HG02642 (cell line): ENCODE measurements around the gene JCAD.

Experiments used
- ATAC-seq: cut with Tn5 transposase; IDR thresholded peaks from one replicate; pipeline ENCODE4 v1.9.1; 2021; ENCODE audit warnings: mild to moderate bottlenecking; ENCODE audit not compliant: unreplicated experiment, poor library complexity

JCAD gene

GRCh38 chr10:30048768-30049517 lies 10.4 kb downstream of the JCAD start:
- no peak for ATAC-seq

- no peak for ATAC-seq
These were observed 11.4 kb downstream of the JCAD start for GRCh38 chr10:30047924-30048531.

DNA sequence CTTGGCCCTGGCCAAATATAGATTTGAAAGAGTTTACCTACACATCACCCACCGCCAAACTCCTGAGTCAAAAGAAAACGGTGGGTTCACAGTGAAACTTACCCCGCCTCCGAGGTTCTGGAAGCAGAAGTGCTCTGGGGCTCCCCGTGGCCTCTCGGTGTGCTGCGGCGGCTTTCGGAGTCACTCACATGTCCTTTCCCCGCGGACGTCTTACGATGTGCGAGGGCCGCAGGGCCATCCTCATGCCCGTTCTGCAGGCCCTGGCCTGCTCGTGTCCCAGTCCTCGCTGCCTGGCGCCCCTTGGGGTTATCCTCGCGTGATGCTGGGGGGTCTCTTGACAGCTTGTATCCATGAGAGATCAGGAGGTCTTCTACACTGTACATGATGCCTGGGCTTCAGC lies 12.0 kb downstream of the JCAD start:
- no peak for ATAC-seq

- no peak for ATAC-seq
These were observed 12.9 kb downstream of the JCAD start for GRCh38 chr10:30046476-30046875.

GRCh38 chr10:30045961-30046360 lies 13.4 kb downstream of the JCAD start:
- no peak for ATAC-seq

GRCh38 chr10:30043476-30044270 lies 15.7 kb downstream of the JCAD start:
- ATAC-seq: no peak

- ATAC-seq: no peak
These were observed 16.6 kb downstream of the JCAD start for GRCh38 chr10:30042820-30043219.

DNA sequence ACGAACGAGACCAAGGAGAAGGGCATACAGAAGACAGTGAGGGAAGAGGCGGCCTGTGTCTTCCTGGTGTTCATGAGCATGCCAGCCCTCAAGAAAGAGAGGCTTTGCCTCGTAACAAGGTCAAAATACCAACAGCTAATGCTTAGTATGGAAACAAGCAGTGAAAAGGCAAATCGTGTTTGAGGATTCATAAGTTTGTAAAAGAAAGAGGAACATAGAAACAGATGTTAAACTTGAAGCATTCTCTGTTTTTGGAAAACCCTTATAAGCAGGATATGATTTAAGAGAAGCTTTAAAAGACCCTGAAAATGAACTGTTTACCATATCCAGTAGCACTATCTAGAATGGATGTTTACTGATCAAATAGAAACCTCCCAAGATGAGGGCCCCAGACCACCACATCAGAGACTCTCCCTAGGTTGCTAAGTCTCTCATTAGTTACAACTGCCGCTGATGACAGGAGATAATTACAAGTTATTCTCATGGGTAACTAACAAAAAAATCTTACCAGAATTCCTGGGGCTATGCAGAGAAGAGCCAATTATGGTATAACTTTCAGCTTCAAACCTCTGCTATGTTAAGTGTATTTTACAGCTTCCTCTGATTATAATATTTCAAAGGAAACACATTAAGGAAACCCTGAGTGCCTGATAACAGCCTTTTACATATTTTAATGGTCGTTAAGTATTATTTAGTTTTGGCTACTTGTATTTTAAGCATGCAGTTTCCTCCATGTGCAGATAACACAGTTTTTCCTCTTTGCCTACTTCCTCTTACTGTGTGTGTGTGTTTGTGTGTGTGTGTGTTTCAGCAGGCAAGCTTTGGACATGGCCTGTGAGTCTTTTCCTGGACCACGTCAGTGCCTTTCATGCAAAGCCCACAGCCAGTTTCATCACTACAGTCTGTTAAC lies 17.9 kb downstream of the JCAD start:
- no peak for ATAC-seq

DNA sequence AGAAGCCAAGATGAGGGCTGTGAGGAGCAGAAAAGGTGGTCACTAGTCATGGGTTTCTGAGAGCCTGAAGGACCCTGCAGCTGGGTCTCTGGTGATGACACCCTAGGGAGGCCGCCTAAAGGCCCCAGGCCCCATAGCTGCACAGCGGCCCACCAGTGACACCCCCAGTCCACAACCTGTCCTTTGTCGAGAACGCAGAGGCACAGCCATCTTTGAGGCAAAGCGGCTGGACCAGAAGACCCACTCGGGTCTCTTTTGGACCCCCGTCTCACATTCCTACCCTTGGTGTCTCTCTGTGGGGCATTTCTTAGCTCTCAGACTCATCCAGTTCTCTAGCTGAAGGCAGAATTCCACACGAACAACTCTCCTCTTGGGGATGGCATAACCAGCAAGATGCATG lies 18.8 kb downstream of the JCAD start:
- no peak for ATAC-seq

DNA sequence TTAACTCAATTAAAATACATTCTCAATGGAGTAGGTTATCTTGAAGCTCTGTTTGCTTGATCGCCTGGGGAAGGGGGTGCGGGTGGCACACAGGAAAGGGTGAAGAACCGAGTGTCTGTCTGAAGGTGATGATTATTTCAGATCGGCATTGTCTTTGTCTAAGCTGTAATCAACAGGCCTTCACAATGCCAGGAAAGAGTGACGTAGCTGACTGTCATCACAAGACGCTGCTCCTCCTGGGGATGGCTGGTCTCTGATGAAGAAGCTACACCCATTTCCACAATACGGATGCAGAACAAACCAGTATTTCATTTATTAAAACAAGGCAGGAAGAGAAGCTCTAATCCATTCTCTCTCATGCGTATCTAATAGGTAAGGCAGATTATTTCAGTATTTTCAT lies 19.4 kb downstream of the JCAD start:
- no peak for ATAC-seq

DNA sequence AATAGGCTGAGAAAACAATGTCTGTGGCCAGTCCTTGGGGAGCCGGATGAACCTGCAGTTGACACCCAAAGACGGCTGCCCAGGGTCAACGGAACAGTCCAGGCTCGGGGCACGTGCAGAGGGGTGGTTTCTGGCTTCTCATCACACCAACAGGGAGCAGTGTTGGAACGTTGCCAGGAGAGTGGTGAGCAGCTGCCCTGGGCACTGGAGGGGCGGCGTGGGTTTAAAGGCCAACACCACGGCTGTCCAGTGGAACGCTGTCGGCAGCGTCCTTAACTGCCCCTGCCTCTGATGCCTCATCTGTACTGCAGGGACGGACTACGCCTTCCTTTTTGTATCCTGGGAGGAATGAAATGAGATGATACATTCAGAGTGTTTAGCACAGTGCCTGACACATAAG lies 19.8 kb downstream of the JCAD start:
- no peak for ATAC-seq

- no peak for ATAC-seq
These were observed 20.4 kb downstream of the JCAD start for GRCh38 chr10:30038781-30039536.

GRCh38 chr10:30037620-30038336 lies 21.6 kb downstream of the JCAD start:
- no peak for ATAC-seq

- ATAC-seq: no peak
These were observed 22.6 kb downstream of the JCAD start for GRCh38 chr10:30036811-30037210.

DNA sequence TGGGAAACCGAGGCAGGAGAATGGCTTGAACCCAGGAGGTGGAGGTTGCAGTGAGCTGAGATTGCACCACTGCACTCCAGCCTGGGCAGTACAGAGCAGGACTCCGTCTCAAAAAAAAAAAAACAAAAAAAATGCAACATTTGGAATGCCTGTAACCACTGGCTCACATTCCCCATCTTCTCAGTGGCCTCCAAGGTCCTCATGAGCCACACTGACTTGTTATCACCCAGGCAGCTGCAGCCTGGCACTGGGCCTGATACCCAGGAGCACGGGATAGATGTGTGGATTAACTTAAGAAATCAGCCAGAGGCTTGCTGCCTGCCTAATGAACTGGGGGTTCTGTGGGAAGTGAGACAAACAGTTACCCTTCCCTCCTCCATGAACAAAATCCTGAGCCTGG lies 23.0 kb downstream of the JCAD start:
- no peak for ATAC-seq

- ATAC-seq: no peak
These were observed 24.8 kb downstream of the JCAD start for GRCh38 chr10:30034433-30035137.

DNA sequence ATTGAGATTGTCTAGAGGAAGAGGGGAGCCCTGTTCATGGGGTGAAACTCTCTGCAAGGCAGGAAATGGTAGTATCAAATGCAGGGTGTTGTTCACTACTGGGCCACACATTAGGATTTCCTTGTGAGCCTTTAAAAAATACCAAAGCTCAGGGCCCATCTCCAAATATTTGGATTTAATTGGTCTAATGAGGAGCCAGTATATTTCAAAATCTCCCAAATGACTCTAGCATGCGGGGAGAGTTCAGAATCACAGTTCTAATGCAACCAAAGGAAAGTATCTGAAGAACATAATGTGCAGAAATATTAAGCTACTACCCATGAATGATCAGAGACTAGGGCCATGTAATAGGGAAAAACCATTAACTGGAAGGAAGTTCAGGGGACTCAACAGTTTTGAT lies 27.3 kb downstream of the JCAD start:
- ATAC-seq: no peak

DNA sequence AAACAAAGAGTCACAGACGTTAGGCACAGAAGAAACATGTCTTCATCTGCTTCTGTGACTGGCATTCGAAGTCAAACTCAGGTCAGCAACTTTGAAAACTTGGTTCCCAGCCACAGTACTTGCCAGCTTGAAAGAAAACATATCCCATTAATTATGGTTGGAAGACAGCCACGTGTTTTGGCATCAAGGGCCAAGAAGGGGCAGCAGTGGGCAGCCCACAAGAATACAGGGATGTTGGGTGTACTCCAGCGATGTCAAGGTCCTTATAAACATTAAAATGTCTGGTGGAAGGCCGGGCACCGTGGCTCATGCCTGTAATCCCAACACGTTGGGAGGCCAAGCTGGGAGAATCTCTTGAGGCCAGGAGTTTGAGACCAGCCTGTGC lies 29.5 kb downstream of the JCAD start:
- no peak for ATAC-seq
